ENCODE data around the gene AXDND1. TPM values are rescaled to one million over a fixed set of nuclear protein-coding genes. Genes with fewer than 3 reads are reported as not detected.

The AXDND1 gene
- total and polyA plus RNA-seq, 2 of the 8 experiments (the other 6 are each of a cell fraction or from before 2014, with no cell fraction given) = 0.61 TPM; not detected in 1

GRCh38 chr1:179393721-179394120 is 27.9 kb downstream of the AXDND1 start:
- Histone ChIP-seq H3K79me2 (ENCODE audit: control insufficient read depth in 1 of 2, insufficient read depth in 2 of 2, low read length in 2 of 2) (no peaks in the 10 kb centered on the region), H3K23me2 (ENCODE audit: low read depth, low read length) (no peaks in the 10 kb centered on the region), H3K4me1 (replicated peaks in 1 of 4; ENCODE audit: control insufficient read depth in 3 of 4, insufficient read depth in 4 of 4, low read length in 3 of 4) (no peaks in the 10 kb centered on the region), H3K4me3 (ENCODE audit: extremely low read depth in 1 of 4, insufficient read depth in 2 of 4, low read depth in 3 of 4, low read length in 4 of 4) (no peak overlapping the region), H3K4me2 (ENCODE audit: insufficient read depth in 1 of 2, low read depth in 2 of 2, low read length in 2 of 2) (no peak overlapping the region), H2BK120ac (replicated peaks; ENCODE audit: low read depth, low read length) (no peak overlapping the region), H3K36me3 (ENCODE audit: control insufficient read depth in 2 of 4, insufficient read depth in 4 of 4, low read length in 3 of 4) (no peaks in the 10 kb centered on the region), H3K27me3 (replicated peaks in 1 of 4; ENCODE audit: control insufficient read depth in 3 of 4, extremely low read depth in 1 of 4, insufficient read depth in 3 of 4, low read length in 3 of 4) (no peaks in the 10 kb centered on the region), H3K23ac (ENCODE audit: insufficient read length) (no peak overlapping the region), H2BK12ac (ENCODE audit: low read depth, low read length) (no peak overlapping the region), H3K9ac (replicated peaks in 1 of 4; ENCODE audit: extremely low read depth in 1 of 4, low read depth in 3 of 4, low read length in 3 of 4) (no peak overlapping the region), H2AK5ac (ENCODE audit: low read depth, low read length) (no peak overlapping the region), H3K4ac (replicated peaks; ENCODE audit: insufficient read length, low read depth, low read length) (no peak overlapping the region), H3K79me1 (ENCODE audit: low read depth, low read length) (no peaks in the 10 kb centered on the region), H2BK5ac (ENCODE audit: low read depth, low read length) (no peak overlapping the region), H2BK20ac (ENCODE audit: low read length) (no peak overlapping the region), H3K56ac (replicated peaks; ENCODE audit: insufficient read length, low read depth, low read length) (no peak overlapping the region), H3K9me3 (ENCODE audit: insufficient read depth in 2 of 2, low read depth in 1 of 2, low read length in 1 of 2) (no peaks in the 10 kb centered on the region), H4K5ac (ENCODE audit: insufficient read length, low read depth, low read length) (no peak overlapping the region), H3K14ac (ENCODE audit: insufficient read length) (no peak overlapping the region), H3K18ac (ENCODE audit: extremely low read depth, low read length) (no peak overlapping the region), H4K8ac (ENCODE audit: extremely low read depth, insufficient read depth, low read length) (no peak overlapping the region), H2AFZ (ENCODE audit: low read length) (no peak overlapping the region), H2BK15ac (ENCODE audit: low read length) (no peak overlapping the region), H3K27ac (ENCODE audit: low read depth, low read length) (no peak overlapping the region), H4K20me1 (replicated peaks in 1 of 2; ENCODE audit: control insufficient read depth in 1 of 2, insufficient read depth in 2 of 2, low read length in 2 of 2) (no peaks in the 10 kb centered on the region), H4K91ac (replicated peaks; ENCODE audit: insufficient read length, low read length) (no peak overlapping the region)
- WGBS, 2 experiments (ENCODE audit: extremely low coverage in 1 of 2, insufficient coverage in 1 of 2, insufficient read length in 1 of 2, insufficient replicate concordance in 2 of 2, low coverage in 1 of 2, low lambda C conversion rate in 2 of 2, missing lambda C conversion rate in 1 of 2) = 81% methylated on average over 3 of the region's 3 CpGs; no CpG with 5 or more reads in 1 of the 2 experiments
- no peak for FAIRE-seq
- CTCF ChIA-PET (ENCODE audit: partially characterized antibody) = no interaction called here
- no peak for DNase-seq (ENCODE audit: low read depth in 1 of 2, low spot score in 2 of 2)
- POLR2A ChIA-PET (ENCODE audit: partially characterized antibody) = no interaction called here
- TF ChIP-seq BCL11A (IDR thresholded peaks at IDR 0.05; ENCODE audit: low read depth in 2 of 2, low read length in 2 of 2) (no peak), BRCA1 (IDR thresholded peaks at IDR 0.05; ENCODE audit: low read depth, low read length) (no peak), ZNF274 (IDR thresholded peaks at IDR 0.05; ENCODE audit: borderline replicate concordance, extremely low read depth, low read length) (no peak), SAP30 (IDR thresholded peaks at IDR 0.05; ENCODE audit: insufficient read depth, insufficient replicate concordance, low read length) (no peak), FOSL1 (IDR thresholded peaks at IDR 0.05; ENCODE audit: insufficient read depth, low read depth, low read length) (no peak), JUN (IDR thresholded peaks at IDR 0.05; ENCODE audit: low read depth, low read length) (no peak), EGR1 (IDR thresholded peaks at IDR 0.05; ENCODE audit: borderline replicate concordance, low read depth, low read length) (no peak), EP300 (IDR thresholded peaks at IDR 0.05; ENCODE audit: borderline replicate concordance in 1 of 2, low read depth in 2 of 2, low read length in 2 of 2) (no peak), CHD2 (IDR thresholded peaks at IDR 0.05; ENCODE audit: low read length) (no peak), TAF1 (IDR thresholded peaks at IDR 0.05; ENCODE audit: low read depth, low read length) (no peak), SRF (IDR thresholded peaks at IDR 0.05; ENCODE audit: low read depth, low read length) (no peak), SP4 (IDR thresholded peaks at IDR 0.05; ENCODE audit: low read length) (no peak), BACH1 (IDR thresholded peaks at IDR 0.05; ENCODE audit: low read length) (no peak), TCF12 (IDR thresholded peaks at IDR 0.05; ENCODE audit: low read depth, low read length) (no peak), MAX (IDR thresholded peaks at IDR 0.05) (no peak)
